ENCODE results near the gene ADGRG6. TPM values are rescaled to one million over a fixed set of nuclear protein-coding genes. Genes with fewer than 3 reads are reported as not detected.

Gene ADGRG6
- total and polyA plus RNA-seq, 3 donors from 2014 or later: 5.1 to 10.6 (median 7.2) TPM

- no peak overlapping the region for H3K4me3 ChIP-seq
- no peak for TF ChIP-seq POLR2A (IDR thresholded peaks at IDR 0.05)
- TF ChIP-seq, protein P1, sequence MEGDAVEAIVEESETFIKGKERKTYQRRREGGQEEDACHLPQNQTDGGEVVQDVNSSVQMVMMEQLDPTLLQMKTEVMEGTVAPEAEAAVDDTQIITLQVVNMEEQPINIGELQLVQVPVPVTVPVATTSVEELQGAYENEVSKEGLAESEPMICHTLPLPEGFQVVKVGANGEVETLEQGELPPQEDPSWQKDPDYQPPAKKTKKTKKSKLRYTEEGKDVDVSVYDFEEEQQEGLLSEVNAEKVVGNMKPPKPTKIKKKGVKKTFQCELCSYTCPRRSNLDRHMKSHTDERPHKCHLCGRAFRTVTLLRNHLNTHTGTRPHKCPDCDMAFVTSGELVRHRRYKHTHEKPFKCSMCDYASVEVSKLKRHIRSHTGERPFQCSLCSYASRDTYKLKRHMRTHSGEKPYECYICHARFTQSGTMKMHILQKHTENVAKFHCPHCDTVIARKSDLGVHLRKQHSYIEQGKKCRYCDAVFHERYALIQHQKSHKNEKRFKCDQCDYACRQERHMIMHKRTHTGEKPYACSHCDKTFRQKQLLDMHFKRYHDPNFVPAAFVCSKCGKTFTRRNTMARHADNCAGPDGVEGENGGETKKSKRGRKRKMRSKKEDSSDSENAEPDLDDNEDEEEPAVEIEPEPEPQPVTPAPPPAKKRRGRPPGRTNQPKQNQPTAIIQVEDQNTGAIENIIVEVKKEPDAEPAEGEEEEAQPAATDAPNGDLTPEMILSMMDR (IDR thresholded peaks at IDR 0.05): no peak
- no peaks in the 10 kb centered on the region for H3K36me3 ChIP-seq (ENCODE audit: low read depth, missing control alignments)
- no peaks in the 10 kb centered on the region for H3K4me1 ChIP-seq
- H3K27me3 ChIP-seq: no peaks in the 10 kb centered on the region
- intact Hi-C loops (cut with DNase I; ENCODE audit: low total_unique reads): no loop called here
- DNase-seq: no peak
- 95 to 96% methylated on average over 8 of the region's 8 CpGs for WGBS, 2 donors
- H3K27ac ChIP-seq: no peak overlapping the region
- H3K9me3 ChIP-seq: no peaks in the 10 kb centered on the region
These were observed 112.8 kb downstream of the ADGRG6 start for GRCh38 chr6:142414462-142415250.

DNA sequence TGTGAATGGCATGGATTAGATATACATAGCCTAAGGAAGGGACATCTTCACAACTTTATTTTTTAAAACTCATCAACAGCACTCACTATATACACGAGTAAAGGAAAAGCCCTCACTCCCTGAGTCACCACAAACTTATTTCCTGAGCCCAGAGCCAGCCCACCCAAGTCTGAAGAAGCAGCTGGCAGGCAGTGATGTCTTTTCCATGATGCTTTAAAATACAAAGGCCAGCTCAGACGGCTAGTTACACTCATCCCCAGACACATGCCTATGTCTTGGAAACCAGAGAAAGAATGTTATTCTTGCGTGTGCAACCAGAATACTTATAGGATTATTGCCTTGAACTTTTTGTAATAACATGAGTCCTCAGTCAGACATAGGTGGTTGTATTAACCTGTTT, 114.4 kb downstream of the ADGRG6 start:
- Histone ChIP-seq H3K4me3 (no peak overlapping the region), H3K27ac (no peak overlapping the region), H3K36me3 (ENCODE audit: low read depth, missing control alignments) (no peaks in the 10 kb centered on the region), H3K9me3 (no peaks in the 10 kb centered on the region), H3K4me1 (no peaks in the 10 kb centered on the region), H3K27me3 (no peaks in the 10 kb centered on the region)
- no peak for DNase-seq
- TF ChIP-seq POLR2A (IDR thresholded peaks at IDR 0.05): no peak
- TF ChIP-seq, protein P1 (IDR thresholded peaks at IDR 0.05): no peak
- intact Hi-C loops (cut with DNase I; ENCODE audit: low total_unique reads): no loop called here
- WGBS, 2 donors: 51 to 61% methylated on average over 3 of the region's 3 CpGs

DNA sequence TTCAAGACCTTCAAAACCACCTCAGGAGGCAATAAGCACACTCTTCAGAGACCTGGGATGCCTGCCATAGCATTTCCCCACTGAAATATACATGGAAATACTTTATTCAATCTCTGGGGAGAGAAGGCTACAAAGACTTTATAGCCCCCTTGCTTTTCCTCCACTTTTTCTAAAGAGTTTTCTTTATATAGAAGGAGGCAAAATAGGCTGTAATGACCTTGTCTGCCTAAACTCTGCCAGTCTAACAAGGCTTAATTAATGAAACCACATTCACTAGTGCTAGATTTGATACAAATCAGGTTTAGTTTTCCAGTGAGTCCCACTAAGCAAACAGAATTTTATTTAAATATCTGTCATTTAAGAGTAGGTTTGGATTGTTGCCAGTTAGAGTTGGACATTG, 114.9 kb downstream of the ADGRG6 start:
- DNase-seq: no peak
- intact Hi-C loops (cut with DNase I; ENCODE audit: low total_unique reads): no loop called here
- TF ChIP-seq POLR2A (IDR thresholded peaks at IDR 0.05): no peak
- TF ChIP-seq, protein P1 (IDR thresholded peaks at IDR 0.05): no peak
- no peaks in the 10 kb centered on the region for H3K9me3 ChIP-seq
- no peak overlapping the region for H3K4me3 ChIP-seq
- no peaks in the 10 kb centered on the region for H3K27me3 ChIP-seq
- H3K36me3 ChIP-seq (ENCODE audit: low read depth, missing control alignments): no peaks in the 10 kb centered on the region
- H3K4me1 ChIP-seq: no peaks in the 10 kb centered on the region
- no peak overlapping the region for H3K27ac ChIP-seq

DNA sequence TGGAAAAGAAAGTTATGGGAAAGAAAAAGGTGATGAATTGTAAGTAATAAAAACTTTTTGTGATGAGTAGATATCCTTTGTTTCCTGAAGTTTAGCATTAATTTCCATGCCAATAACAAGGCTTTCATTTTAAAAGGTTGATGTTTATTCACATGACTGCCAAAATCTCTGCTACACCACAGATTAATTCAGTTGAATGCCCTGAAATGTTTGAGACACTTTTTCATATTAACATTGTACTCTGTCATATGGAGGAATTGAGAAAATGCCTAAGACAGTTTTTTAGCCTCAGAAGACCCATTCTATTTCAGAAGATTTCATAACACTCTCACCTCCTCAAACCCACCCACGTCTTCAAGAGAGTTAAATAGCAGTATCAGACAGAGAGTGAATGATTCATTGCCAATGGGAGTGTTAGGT, 115.5 kb downstream of the ADGRG6 start:
- TF ChIP-seq POLR2A (IDR thresholded peaks at IDR 0.05): no peak
- TF ChIP-seq, protein P1 (IDR thresholded peaks at IDR 0.05): no peak
- Histone ChIP-seq H3K27me3 (no peaks in the 10 kb centered on the region), H3K36me3 (ENCODE audit: low read depth, missing control alignments) (no peaks in the 10 kb centered on the region), H3K27ac (no peak overlapping the region), H3K9me3 (no peaks in the 10 kb centered on the region), H3K4me1 (no peaks in the 10 kb centered on the region), H3K4me3 (no peak overlapping the region)
- 89 to 90% methylated on average over 1 of the region's 1 CpG for WGBS, 2 donors
- DNase-seq: no peak
- intact Hi-C loops (cut with DNase I; ENCODE audit: low total_unique reads): no loop called here

- Histone ChIP-seq H3K4me3 (no peak overlapping the region), H3K36me3 (ENCODE audit: low read depth, missing control alignments) (no peaks in the 10 kb centered on the region), H3K9me3 (no peaks in the 10 kb centered on the region), H3K27ac (no peak overlapping the region), H3K27me3 (no peaks in the 10 kb centered on the region), H3K4me1 (no peaks in the 10 kb centered on the region)
- intact Hi-C loops (cut with DNase I; ENCODE audit: low total_unique reads): no loop called here
- TF ChIP-seq, protein P1 (IDR thresholded peaks at IDR 0.05): no peak
- no peak for TF ChIP-seq POLR2A (IDR thresholded peaks at IDR 0.05)
- WGBS, 2 donors: 53 to 78% methylated on average over 3 of the region's 3 CpGs
- no peak for DNase-seq
These were observed 117.3 kb downstream of the ADGRG6 start for GRCh38 chr6:142419071-142419470.
